Left ventricle myocardium inferior (tissue), 1 donor: ENCODE measurements around the gene ERICH6B. TPM values are rescaled to one million over a fixed set of nuclear protein-coding genes. Genes with fewer than 3 reads are reported as not detected.

Experiments
- DNase-seq: peaks from one replicate; pipeline ENCODE4 v3.0.0-alpha.2; 2020
- H3K27ac ChIP-seq: fragments of 200-600 bp; replicated peaks from 2 replicates; pipeline ENCODE4 v1.8.0; 2021
- H3K27me3 ChIP-seq: fragments of 200-600 bp; 2 replicates; pipeline ENCODE4 v1.8.0; 2021; ENCODE audit warnings: low read depth
- H3K36me3 ChIP-seq: fragments of 200-600 bp; 2 replicates; pipeline ENCODE4 v1.8.0; 2021
- H3K4me1 ChIP-seq: fragments of 200-600 bp; 2 replicates; pipeline ENCODE4 v1.8.0; 2021
- H3K4me3 ChIP-seq: fragments of 200-600 bp; 2 replicates; pipeline ENCODE4 v1.8.0; 2021; ENCODE audit warnings: mild to moderate bottlenecking, moderate library complexity
- H3K9me3 ChIP-seq: fragments of 200-600 bp; replicated peaks from 2 replicates; pipeline ENCODE4 v1.8.0; 2021
- intact Hi-C: fragments of 100-400 bp; cut with micrococcal nuclease; formaldehyde crosslinking; loops from one replicate; pipeline ENCODE4 v1.11.0; 2022
- total RNA-seq: library from RNA; stranded (reverse); fragmentation: NEBNext Ultra II Directional; extraction: Animal tissue kit (Norgen Biotek cat#: 25700); gene quantifications from one replicate; pipeline ENCODE4 v1.2.1, GENCODE V29; 2021
- TF ChIP-seq, protein P1 (sequence below): fragments of 200-600 bp; IDR thresholded peaks from 2 replicates; pipeline ENCODE4 v1.8.0; 2021; ENCODE audit warnings: antibody characterized with exemption, mild to moderate bottlenecking, borderline replicate concordance
- donor health status: DM: no; HTN: yes; CAD: no; lungs with severe emphysema.

ERICH6B gene
- total RNA-seq, 1 donor from 2014 or later = not detected

DNA sequence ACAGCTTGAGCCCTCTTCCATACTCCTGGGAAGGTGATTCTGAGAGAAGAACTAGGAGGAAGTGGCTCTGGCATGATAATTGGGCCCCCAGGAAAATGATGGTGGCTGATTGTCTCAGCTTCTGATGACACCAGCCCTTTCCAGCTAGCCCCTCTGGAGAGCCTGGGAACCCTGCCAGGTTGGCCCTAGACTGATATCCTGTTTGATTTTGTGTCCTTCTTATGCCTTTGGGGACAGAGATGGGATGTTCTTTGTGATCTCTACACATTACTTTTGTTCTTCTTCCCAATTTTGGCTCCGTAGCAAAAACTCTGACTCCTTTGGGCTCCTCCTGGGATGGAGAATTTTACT, 39.7 kb downstream of the ERICH6B start:
- Histone ChIP-seq H3K9me3 (no peaks in the 10 kb centered on the region), H3K27ac (no peak overlapping the region), H3K4me3 (no peak overlapping the region), H3K27me3 (peaks cover 85% of the 10 kb centered on the region), H3K36me3 (no peaks in the 10 kb centered on the region), H3K4me1 (no peaks in the 10 kb centered on the region)
- TF ChIP-seq, protein P1, sequence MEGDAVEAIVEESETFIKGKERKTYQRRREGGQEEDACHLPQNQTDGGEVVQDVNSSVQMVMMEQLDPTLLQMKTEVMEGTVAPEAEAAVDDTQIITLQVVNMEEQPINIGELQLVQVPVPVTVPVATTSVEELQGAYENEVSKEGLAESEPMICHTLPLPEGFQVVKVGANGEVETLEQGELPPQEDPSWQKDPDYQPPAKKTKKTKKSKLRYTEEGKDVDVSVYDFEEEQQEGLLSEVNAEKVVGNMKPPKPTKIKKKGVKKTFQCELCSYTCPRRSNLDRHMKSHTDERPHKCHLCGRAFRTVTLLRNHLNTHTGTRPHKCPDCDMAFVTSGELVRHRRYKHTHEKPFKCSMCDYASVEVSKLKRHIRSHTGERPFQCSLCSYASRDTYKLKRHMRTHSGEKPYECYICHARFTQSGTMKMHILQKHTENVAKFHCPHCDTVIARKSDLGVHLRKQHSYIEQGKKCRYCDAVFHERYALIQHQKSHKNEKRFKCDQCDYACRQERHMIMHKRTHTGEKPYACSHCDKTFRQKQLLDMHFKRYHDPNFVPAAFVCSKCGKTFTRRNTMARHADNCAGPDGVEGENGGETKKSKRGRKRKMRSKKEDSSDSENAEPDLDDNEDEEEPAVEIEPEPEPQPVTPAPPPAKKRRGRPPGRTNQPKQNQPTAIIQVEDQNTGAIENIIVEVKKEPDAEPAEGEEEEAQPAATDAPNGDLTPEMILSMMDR = no peak
- intact Hi-C loops = no loop called here
- DNase-seq = no peak

- H3K36me3 ChIP-seq = no peaks in the 10 kb centered on the region
- intact Hi-C loops = no loop called here
- no peaks in the 10 kb centered on the region for H3K4me1 ChIP-seq
- H3K9me3 ChIP-seq = no peaks in the 10 kb centered on the region
- DNase-seq = no peak
- H3K27ac ChIP-seq = no peak overlapping the region
- H3K27me3 ChIP-seq = peaks cover 84% of the 10 kb centered on the region
- H3K4me3 ChIP-seq = no peak overlapping the region
- TF ChIP-seq, protein P1 = no peak
These were observed 40.3 kb downstream of the ERICH6B start for GRCh38 chr13:45575146-45575829.

- TF ChIP-seq, protein P1 = no peak
- H3K9me3 ChIP-seq = peaks cover 7% of the 10 kb centered on the region
- H3K4me3 ChIP-seq = no peak overlapping the region
- intact Hi-C loops = no loop called here
- H3K4me1 ChIP-seq = no peaks in the 10 kb centered on the region
- H3K27me3 ChIP-seq = peaks cover 29% of the 10 kb centered on the region
- H3K36me3 ChIP-seq = no peaks in the 10 kb centered on the region
- H3K27ac ChIP-seq = no peak overlapping the region
- DNase-seq = no peak
These were observed 50.2 kb downstream of the ERICH6B start for GRCh38 chr13:45565331-45565730.

DNA sequence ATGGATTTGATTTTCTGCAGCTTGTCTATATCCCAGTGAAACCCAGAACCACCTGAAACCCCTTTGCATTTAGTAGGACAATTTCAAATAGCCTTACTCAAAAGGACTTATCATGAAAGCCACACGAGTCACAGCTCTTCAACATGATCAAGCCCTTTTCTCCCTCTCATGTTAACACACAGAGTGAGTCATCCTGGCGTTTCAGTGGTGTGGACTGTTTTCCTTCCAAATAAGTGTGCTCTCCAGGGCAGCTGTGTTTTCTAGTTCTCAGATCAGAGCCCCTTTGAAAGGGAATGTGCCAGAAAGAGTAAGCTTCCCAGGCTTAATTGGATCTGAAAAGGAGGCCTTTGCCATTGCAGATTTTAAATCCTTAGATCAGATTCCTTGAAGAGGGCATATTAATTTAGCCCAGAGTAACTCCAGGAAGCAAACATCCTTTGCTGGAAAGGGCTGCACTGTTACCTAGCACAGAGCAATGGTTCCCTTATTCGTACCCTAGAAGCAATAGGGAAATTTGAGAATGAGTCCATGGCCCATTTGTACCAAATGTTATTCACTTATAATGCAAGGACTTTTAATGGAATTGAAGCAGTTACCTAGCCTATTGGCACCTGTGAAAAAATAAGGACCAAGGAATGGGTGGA, 51.3 kb downstream of the ERICH6B start:
- TF ChIP-seq, protein P1 = no peak
- peaks cover 7% of the 10 kb centered on the region for H3K9me3 ChIP-seq
- intact Hi-C loops = no loop called here

GRCh38 chr13:45554604-45555109, 60.9 kb downstream of the ERICH6B start:
- H3K27ac ChIP-seq = no peak overlapping the region
- H3K4me3 ChIP-seq = no peak overlapping the region
- peaks cover 22% of the 10 kb centered on the region for H3K9me3 ChIP-seq
- H3K27me3 ChIP-seq = peaks cover 9% of the 10 kb centered on the region
- TF ChIP-seq, protein P1 = no peak
- no peaks in the 10 kb centered on the region for H3K36me3 ChIP-seq
- no peak for DNase-seq
- no peaks in the 10 kb centered on the region for H3K4me1 ChIP-seq
- intact Hi-C loops = no loop called here

More for the DNA sequence above, 51.3 kb downstream of the ERICH6B start:
- DNase-seq = no peak
- Histone ChIP-seq H3K4me1 (no peaks in the 10 kb centered on the region), H3K36me3 (no peaks in the 10 kb centered on the region), H3K27ac (no peak overlapping the region), H3K27me3 (peaks cover 25% of the 10 kb centered on the region), H3K4me3 (no peak overlapping the region)
